NCI-H1048 (cell line): ENCODE measurements around the gene R3HCC1L.

Source experiments
- DNase-seq: peaks from one replicate; lab custom pipeline; 2025; lab: John Stamatoyannopoulos, UW

The R3HCC1L gene

GRCh38 chr10:98260350-98260749, 125.9 kb downstream of the R3HCC1L start:
- DNase-seq, result no peak

DNA sequence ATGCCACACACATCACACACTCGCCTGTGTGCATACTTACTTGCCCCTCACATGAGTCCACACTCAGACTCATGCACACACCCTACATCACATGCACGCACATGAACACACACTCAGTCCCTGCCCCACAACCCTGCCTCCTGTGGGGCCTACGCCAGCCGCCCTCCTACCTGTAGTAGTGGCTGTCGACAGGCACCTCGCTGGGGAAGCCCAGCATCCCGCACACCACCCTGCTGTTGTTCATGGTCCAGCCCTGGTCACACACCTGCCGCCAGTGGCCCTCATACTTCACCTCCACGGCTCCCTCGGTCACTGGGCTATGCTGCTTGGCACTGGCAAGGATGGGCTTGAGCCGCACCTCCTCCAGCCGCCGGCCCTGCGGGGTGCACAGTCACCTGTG, 126.3 kb downstream of the R3HCC1L start:
- no peak for DNase-seq

DNA sequence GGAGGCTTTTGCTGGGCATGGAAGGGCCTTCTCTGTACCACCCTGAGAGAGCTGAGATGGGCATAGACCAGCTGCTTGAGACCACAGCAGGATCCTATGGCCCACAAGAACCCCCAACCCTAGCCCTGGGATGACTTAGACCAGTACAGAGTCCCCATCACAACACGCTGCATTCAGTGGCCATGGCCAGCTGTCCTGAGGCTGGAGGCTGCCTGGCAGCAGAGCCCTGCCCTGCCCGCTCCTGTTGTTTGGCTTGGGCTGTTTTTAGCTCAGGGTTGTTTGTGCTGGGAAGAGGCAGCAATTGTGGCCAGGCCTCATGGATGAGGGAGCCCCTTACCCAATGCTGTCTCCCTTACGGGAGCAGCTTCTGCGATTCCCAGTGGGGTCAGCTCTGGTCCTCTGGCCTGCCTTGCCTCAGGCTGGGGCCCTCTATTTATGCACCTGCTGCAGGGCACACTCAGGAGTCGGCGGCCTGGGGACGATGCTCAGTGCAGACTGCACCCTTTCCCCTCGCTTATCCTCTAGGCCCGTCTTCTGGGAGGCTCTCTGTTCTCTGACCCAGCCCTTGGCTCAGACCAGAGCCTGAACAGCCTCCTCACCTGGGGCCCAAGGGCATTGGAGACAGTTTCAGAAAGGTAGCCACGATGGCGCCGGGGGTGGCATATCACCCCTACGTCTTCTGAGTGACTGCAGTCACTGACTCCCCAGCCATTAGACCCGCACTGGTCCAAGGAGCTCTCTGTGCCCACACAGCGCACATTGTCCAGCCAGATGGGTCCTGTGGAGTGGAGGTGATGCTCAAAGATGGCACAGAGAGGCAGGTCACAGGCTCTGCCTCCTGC, 127.2 kb downstream of the R3HCC1L start:
- no peak for DNase-seq

DNA sequence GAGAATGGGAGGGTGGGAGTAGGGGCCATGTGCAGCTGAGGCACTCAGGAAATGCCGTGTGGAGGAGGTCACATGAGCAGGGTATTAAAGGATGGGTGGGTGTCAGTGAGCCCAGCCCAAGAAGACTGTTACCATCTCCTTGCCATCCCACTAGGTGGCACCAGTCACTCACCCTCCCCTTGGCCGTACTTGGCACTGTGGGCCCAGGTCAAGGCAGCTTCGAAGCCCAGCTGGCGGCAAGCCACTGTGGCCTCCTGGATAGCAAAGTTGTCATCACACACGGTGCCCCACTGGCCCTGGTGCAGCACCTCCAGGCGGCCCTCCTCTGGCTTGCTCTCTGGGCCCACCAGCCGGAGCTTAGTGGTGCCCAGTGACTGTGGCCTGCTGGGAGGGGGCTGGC, 128.1 kb downstream of the R3HCC1L start:
- no peak for DNase-seq

GRCh38 chr10:98263088-98263487, 128.6 kb downstream of the R3HCC1L start:
- no peak for DNase-seq

- DNase-seq, result no peak
Observed at GRCh38 chr10:98264378-98265065, 130.1 kb downstream of the R3HCC1L start.

DNA sequence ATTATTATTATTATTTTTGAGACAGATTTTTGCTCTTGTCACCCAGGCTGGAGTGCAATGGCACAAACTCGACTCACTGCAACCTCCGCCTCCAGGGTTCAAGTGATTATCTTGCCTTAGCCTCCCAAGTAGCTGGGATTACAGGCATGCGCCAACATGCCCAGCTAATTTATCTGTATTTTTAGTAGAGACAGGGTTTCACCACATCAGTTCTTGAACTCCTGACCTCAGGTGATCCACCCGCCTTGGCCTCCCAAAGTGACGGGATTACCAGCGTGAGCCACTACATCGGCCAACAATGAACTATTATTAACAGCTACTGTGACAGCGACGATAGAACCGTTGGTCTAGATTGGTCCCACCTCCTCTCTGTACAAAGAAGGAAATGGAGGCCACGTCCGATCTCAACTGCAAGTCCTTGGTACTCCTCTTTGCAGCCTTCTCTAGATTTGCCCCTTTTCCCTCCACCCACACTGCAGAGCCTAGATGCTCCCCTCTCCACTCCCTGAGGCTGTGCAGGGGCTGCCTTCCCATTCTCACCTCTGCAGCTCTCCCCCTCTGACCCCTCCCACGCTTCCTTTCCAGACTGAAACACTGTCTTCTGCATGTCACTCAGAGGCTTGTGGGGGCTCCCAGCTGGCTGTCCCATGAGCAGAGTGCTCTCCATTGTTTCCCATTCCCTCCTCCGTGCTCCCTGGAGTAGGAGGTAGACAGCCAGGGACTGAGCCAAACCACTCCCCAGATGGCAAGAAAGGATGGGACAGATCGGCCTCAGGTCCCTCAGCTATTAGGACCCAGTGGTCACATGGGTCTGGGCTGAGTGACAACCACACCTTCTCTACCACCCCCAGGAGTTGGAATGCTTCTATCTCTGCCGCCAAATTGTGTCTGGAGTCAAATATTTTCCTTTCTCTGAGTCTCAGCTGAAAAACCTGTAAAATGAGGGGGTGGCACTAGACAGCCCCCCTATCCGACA, 131.2 kb downstream of the R3HCC1L start:
- DNase-seq, result no peak

- no peak for DNase-seq
Observed at GRCh38 chr10:98266647-98267046, 132.2 kb downstream of the R3HCC1L start.

DNA sequence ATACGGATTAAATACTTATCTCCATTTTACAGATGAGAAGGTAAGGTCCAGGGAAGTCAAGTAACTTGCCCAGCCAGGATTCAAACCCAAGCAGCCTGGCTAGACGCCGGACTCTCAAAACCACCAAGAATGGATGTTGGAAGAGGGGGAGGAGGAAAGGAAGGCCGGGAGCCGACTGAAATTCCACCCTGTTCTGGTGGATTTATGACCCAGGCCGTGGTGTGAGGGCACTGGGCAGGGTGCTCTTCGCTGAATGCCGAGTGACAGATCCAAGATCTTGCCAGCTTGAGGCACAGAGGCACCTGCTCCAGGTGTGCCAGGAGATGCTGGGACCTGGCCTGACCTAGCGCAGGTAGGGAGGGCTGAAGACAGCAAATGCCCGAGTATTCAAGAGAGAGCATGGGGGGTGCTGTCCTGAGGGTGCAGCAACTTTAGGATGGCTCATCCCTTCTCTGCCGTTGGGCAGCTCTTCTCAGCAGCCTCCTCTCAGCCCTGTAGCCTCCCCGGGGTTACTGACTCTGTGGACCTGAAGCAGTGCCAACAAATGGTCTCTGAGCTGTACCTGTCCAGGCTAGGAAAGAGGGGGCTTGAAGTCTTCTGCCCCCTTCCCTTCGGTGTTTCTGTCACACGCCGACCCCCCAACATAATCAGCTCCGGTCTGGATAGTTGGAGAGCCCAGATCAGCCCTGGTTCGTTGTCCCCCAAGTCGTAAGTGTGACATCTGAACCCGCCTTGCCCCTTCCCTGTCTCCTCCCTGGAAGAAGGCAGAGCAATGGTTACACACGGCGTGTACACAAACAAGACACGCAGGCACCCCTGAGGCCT, 132.8 kb downstream of the R3HCC1L start:
- DNase-seq, result no peak

DNA sequence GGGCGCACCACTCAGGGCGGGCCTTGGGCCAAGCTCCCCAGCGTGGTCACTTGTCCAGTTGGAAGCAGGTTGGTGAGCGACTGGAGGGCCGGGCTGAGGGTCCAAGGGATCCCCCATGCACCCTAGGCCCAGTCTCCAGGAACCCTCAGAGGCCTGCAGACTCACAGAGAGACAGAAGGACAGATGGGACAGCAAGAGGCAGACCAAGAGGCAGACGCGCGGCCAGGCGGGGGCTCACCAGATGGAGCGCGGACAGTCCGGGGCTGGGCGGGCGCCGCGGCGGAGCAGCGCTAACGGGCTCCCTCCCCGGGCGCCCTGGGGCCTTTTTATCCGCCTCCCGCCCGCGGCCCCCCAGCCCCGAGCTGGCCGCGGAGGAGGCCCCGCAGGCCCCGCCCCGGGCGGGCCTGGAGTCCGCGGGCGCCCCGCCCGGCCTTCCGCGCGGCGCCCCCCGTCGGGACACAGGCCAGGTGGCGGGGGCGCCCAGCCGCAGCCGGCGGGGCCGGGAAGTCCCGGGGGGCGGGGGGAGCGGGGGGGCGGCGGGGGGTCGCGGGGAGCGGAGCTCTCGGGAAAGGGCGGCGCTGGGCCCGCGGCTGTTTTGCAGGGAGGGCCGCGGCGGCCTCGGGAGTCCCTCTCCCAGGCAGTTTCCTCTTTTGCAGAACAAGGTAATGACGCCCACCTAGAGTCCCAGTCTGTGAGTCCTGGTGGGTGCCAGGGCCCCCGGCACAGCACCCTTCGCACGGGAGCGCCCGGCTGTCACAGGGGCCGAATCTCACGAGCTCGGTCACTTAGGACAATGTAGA, 133.6 kb downstream of the R3HCC1L start, which contains the start of gene LOXL4:
Gene LOXL4 (minus strand): TSS at position 301 of the 800 bp plus-strand sequence. CDS start 5,175 bp downstream, outside the sequence.
- DNase-seq, result no peak

- DNase-seq, result no peak
Observed at GRCh38 chr10:98268694-98269431, 134.4 kb downstream of the R3HCC1L start.

GRCh38 chr10:98269435-98269912, 135.0 kb downstream of the R3HCC1L start:
- no peak for DNase-seq

- no peak for DNase-seq
Observed at GRCh38 chr10:98270073-98270740, 135.8 kb downstream of the R3HCC1L start.

DNA sequence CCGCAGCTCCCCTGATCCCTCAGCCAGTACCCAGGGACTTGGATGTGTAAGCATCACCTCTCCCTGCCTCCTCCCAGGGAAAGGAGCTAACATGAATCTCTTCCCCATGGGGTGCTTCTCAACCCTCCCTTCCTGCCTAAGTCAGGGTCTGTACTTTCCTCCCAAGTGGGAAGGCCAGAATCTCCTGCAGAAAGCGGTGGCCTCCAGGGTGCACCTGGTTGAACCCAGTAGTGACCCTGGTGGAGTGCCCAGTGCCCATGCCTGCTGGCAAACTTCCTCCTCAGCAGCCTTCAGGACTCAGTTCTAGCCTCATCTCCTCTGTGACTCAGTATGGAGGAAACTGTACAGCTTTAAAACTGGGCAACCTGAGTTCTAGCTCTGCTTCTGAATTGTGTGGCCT, 136.3 kb downstream of the R3HCC1L start:
- no peak for DNase-seq

GRCh38 chr10:98272245-98272644, 137.8 kb downstream of the R3HCC1L start:
- no peak for DNase-seq

GRCh38 chr10:98272656-98273055, 138.2 kb downstream of the R3HCC1L start:
- DNase-seq, result no peak

DNA sequence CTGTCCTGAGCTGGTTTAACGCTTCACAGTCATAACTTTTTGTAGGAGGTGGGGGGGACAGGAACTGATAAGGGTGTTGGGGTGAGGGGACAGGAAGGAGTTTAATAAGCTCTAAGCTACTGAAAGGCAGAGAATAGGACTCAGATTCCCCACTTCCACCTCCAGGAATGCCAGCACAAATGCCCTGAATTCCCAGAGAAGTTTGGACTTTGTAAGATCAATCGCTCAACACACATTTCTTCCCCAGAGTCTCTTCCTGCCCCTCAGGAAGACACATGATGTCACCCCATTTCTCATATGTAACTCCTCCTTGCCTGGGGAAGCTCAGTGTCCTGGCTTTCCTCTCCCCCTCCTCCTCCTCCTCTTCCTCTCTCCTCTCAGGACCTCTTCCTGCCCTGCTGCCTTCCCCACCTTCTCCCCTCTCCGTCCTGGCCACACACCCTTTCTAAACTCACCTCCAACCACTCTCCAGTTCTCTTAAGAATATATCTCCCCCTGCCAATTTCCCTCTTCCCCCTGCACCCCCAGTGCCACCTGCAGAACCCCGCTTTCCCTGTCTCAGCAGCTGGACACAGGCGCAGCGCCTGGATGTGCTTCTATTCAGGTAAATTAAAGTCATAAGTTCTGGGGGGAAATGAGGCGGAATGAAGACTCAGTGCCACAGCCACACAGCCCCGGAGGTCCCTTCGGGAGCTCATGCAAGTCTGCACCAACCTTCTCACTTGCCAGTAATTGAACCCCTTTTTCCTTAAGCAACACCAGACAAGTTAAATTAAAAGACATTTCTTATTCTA, 138.8 kb downstream of the R3HCC1L start:
- no peak for DNase-seq

GRCh38 chr10:98274562-98274961, 140.1 kb downstream of the R3HCC1L start:
- no peak for DNase-seq
